ENCODE results near the gene LIMS4.
"Not testable (repeated sequence)": the region's sequence is repeated elsewhere in the genome, so short reads cannot be mapped to it uniquely, and the experiment has no call there.

The LIMS4 gene

GRCh38 chr2:110422852-110423573, 49.6 kb downstream of the LIMS4 start:
- not testable (repeated sequence) for H3K4me3 ChIP-seq (ENCODE audit: low read length, poor library complexity, severe bottlenecking); H4K20me1 ChIP-seq (ENCODE audit: insufficient read depth, low read length, poor library complexity, severe bottlenecking)

GRCh38 chr2:110420641-110421354, 51.8 kb downstream of the LIMS4 start:
- H3K4me3 ChIP-seq (ENCODE audit: low read length, poor library complexity, severe bottlenecking); H3K4me1 ChIP-seq (ENCODE audit: insufficient read depth, low read length, poor library complexity, severe bottlenecking); H3K27me3 ChIP-seq (ENCODE audit: insufficient read depth, low read length, poor library complexity, severe bottlenecking): not testable (repeated sequence)

More at GRCh38 chr2:110422852-110423573, 49.6 kb downstream of the LIMS4 start:
- not testable (repeated sequence) for H3K4me1 ChIP-seq (ENCODE audit: insufficient read depth, low read length, poor library complexity, severe bottlenecking); H3K27me3 ChIP-seq (ENCODE audit: insufficient read depth, low read length, poor library complexity, severe bottlenecking); H3K4me2 ChIP-seq (ENCODE audit: low read depth, low read length, poor library complexity, severe bottlenecking); H3K9me3 ChIP-seq (ENCODE audit: insufficient read depth, low read depth, low read length); H3K9ac ChIP-seq (ENCODE audit: low read depth, low read length, poor library complexity, severe bottlenecking); H3K79me2 ChIP-seq (ENCODE audit: insufficient read depth, low read length); H2AFZ ChIP-seq (ENCODE audit: low read length); H3K36me3 ChIP-seq (ENCODE audit: insufficient read depth, low read length); H3F3A ChIP-seq (ENCODE audit: low read depth); H3K9me2 ChIP-seq (replicated peaks; ENCODE audit: low read depth, low read length)

GRCh38 chr2:110407142-110407541, 65.5 kb downstream of the LIMS4 start:
- not testable (repeated sequence) for H3K9me2 ChIP-seq (replicated peaks; ENCODE audit: low read depth, low read length); H3K9me3 ChIP-seq (ENCODE audit: insufficient read depth, low read depth, low read length); H4K20me1 ChIP-seq (ENCODE audit: insufficient read depth, low read length, poor library complexity, severe bottlenecking); H3K9ac ChIP-seq (ENCODE audit: low read depth, low read length, poor library complexity, severe bottlenecking); H3K79me2 ChIP-seq (ENCODE audit: insufficient read depth, low read length); H3K36me3 ChIP-seq (ENCODE audit: insufficient read depth, low read length); H3K4me2 ChIP-seq (ENCODE audit: low read depth, low read length, poor library complexity, severe bottlenecking); H3F3A ChIP-seq (ENCODE audit: low read depth); H3K27me3 ChIP-seq (ENCODE audit: insufficient read depth, low read length, poor library complexity, severe bottlenecking); H3K4me3 ChIP-seq (ENCODE audit: low read length, poor library complexity, severe bottlenecking); H3K4me1 ChIP-seq (ENCODE audit: insufficient read depth, low read length, poor library complexity, severe bottlenecking); H2AFZ ChIP-seq (ENCODE audit: low read length)

More at GRCh38 chr2:110420641-110421354, 51.8 kb downstream of the LIMS4 start:
- not testable (repeated sequence) for H3K36me3 ChIP-seq (ENCODE audit: insufficient read depth, low read length); H3K79me2 ChIP-seq (ENCODE audit: insufficient read depth, low read length); H3K9me2 ChIP-seq (replicated peaks; ENCODE audit: low read depth, low read length); H4K20me1 ChIP-seq (ENCODE audit: insufficient read depth, low read length, poor library complexity, severe bottlenecking); H3K9ac ChIP-seq (ENCODE audit: low read depth, low read length, poor library complexity, severe bottlenecking); H2AFZ ChIP-seq (ENCODE audit: low read length); H3K9me3 ChIP-seq (ENCODE audit: insufficient read depth, low read depth, low read length); H3K4me2 ChIP-seq (ENCODE audit: low read depth, low read length, poor library complexity, severe bottlenecking); H3F3A ChIP-seq (ENCODE audit: low read depth)

GRCh38 chr2:110404988-110405387, 67.6 kb downstream of the LIMS4 start:
- not testable (repeated sequence) for H3K9me3 ChIP-seq (ENCODE audit: insufficient read depth, low read depth, low read length); H3K4me3 ChIP-seq (ENCODE audit: low read length, poor library complexity, severe bottlenecking); H3K9me2 ChIP-seq (replicated peaks; ENCODE audit: low read depth, low read length); H3K79me2 ChIP-seq (ENCODE audit: insufficient read depth, low read length); H4K20me1 ChIP-seq (ENCODE audit: insufficient read depth, low read length, poor library complexity, severe bottlenecking); H3K4me2 ChIP-seq (ENCODE audit: low read depth, low read length, poor library complexity, severe bottlenecking); H3K9ac ChIP-seq (ENCODE audit: low read depth, low read length, poor library complexity, severe bottlenecking); H3F3A ChIP-seq (ENCODE audit: low read depth); H3K36me3 ChIP-seq (ENCODE audit: insufficient read depth, low read length); H3K4me1 ChIP-seq (ENCODE audit: insufficient read depth, low read length, poor library complexity, severe bottlenecking); H2AFZ ChIP-seq (ENCODE audit: low read length); H3K27me3 ChIP-seq (ENCODE audit: insufficient read depth, low read length, poor library complexity, severe bottlenecking)

GRCh38 chr2:110404246-110404645, 68.4 kb downstream of the LIMS4 start:
- H2AFZ ChIP-seq (ENCODE audit: low read length); H3K9me3 ChIP-seq (ENCODE audit: insufficient read depth, low read depth, low read length); H3F3A ChIP-seq (ENCODE audit: low read depth); H3K4me3 ChIP-seq (ENCODE audit: low read length, poor library complexity, severe bottlenecking); H3K9me2 ChIP-seq (replicated peaks; ENCODE audit: low read depth, low read length); H3K79me2 ChIP-seq (ENCODE audit: insufficient read depth, low read length); H3K36me3 ChIP-seq (ENCODE audit: insufficient read depth, low read length); H3K9ac ChIP-seq (ENCODE audit: low read depth, low read length, poor library complexity, severe bottlenecking); H4K20me1 ChIP-seq (ENCODE audit: insufficient read depth, low read length, poor library complexity, severe bottlenecking); H3K4me1 ChIP-seq (ENCODE audit: insufficient read depth, low read length, poor library complexity, severe bottlenecking); H3K4me2 ChIP-seq (ENCODE audit: low read depth, low read length, poor library complexity, severe bottlenecking); H3K27me3 ChIP-seq (ENCODE audit: insufficient read depth, low read length, poor library complexity, severe bottlenecking): not testable (repeated sequence)

GRCh38 chr2:110401001-110401618, 71.5 kb downstream of the LIMS4 start:
- H3K79me2 ChIP-seq (ENCODE audit: insufficient read depth, low read length); H3K4me2 ChIP-seq (ENCODE audit: low read depth, low read length, poor library complexity, severe bottlenecking); H3K4me3 ChIP-seq (ENCODE audit: low read length, poor library complexity, severe bottlenecking): not testable (repeated sequence)

GRCh38 chr2:110399378-110399777, 73.2 kb downstream of the LIMS4 start:
- not testable (repeated sequence) for H3K4me2 ChIP-seq (ENCODE audit: low read depth, low read length, poor library complexity, severe bottlenecking); H3F3A ChIP-seq (ENCODE audit: low read depth); H2AFZ ChIP-seq (ENCODE audit: low read length); H3K4me3 ChIP-seq (ENCODE audit: low read length, poor library complexity, severe bottlenecking); H3K27me3 ChIP-seq (ENCODE audit: insufficient read depth, low read length, poor library complexity, severe bottlenecking); H3K36me3 ChIP-seq (ENCODE audit: insufficient read depth, low read length); H3K9me3 ChIP-seq (ENCODE audit: insufficient read depth, low read depth, low read length); H3K9ac ChIP-seq (ENCODE audit: low read depth, low read length, poor library complexity, severe bottlenecking); H4K20me1 ChIP-seq (ENCODE audit: insufficient read depth, low read length, poor library complexity, severe bottlenecking); H3K4me1 ChIP-seq (ENCODE audit: insufficient read depth, low read length, poor library complexity, severe bottlenecking); H3K9me2 ChIP-seq (replicated peaks; ENCODE audit: low read depth, low read length); H3K79me2 ChIP-seq (ENCODE audit: insufficient read depth, low read length)

More at GRCh38 chr2:110401001-110401618, 71.5 kb downstream of the LIMS4 start:
- not testable (repeated sequence) for H3K4me1 ChIP-seq (ENCODE audit: insufficient read depth, low read length, poor library complexity, severe bottlenecking); H3K36me3 ChIP-seq (ENCODE audit: insufficient read depth, low read length); H3K27me3 ChIP-seq (ENCODE audit: insufficient read depth, low read length, poor library complexity, severe bottlenecking); H3F3A ChIP-seq (ENCODE audit: low read depth); H3K9me3 ChIP-seq (ENCODE audit: insufficient read depth, low read depth, low read length); H2AFZ ChIP-seq (ENCODE audit: low read length); H3K9me2 ChIP-seq (replicated peaks; ENCODE audit: low read depth, low read length); H3K9ac ChIP-seq (ENCODE audit: low read depth, low read length, poor library complexity, severe bottlenecking); H4K20me1 ChIP-seq (ENCODE audit: insufficient read depth, low read length, poor library complexity, severe bottlenecking)

All from Loucy (cell line).